Keratinocyte (primary cell): Measurements from ENCODE around the gene NLK. TPM values are rescaled to one million over a fixed set of nuclear protein-coding genes. Genes with fewer than 3 reads are reported as not detected.

Source experiments
- DNase-seq: peaks from one replicate; pipeline ENCODE4 v3.0.0-alpha.2; 2011; ENCODE audit warnings: low read depth, missing footprints, low spot score
- FAIRE-seq: peaks from 2 replicates; lab custom pipeline; 2011; peaks lifted over from hg19 to GRCh38; lab: Jason Lieb, UNC
- H2AFZ ChIP-seq: 2 replicates; pipeline ENCODE4 v1.6.0; 2012; ENCODE audit warnings: low read length, control low read depth, inconsistent platforms; ENCODE audit not compliant: control insufficient read depth
- H3K27ac ChIP-seq: 2 replicates; pipeline ENCODE4 v1.5.1; 2011; ENCODE audit warnings: low read length; ENCODE audit not compliant: control insufficient read depth, insufficient read depth
- H3K27me3 ChIP-seq: 3 replicates; pipeline ENCODE4 v1.6.0; 2011; ENCODE audit warnings: low read length; ENCODE audit not compliant: control insufficient read depth, insufficient read depth; ENCODE audit errors: extremely low read depth
- H3K36me3 ChIP-seq, 2 experiments: 2 replicates in 1 of 2; 3 replicates in 1 of 2; pipeline ENCODE4 v1.5.1; 2011; ENCODE audit warnings: low read length in 2 of 2, mild to moderate bottlenecking in 1 of 2; ENCODE audit not compliant: control insufficient read depth in 2 of 2, insufficient read depth in 2 of 2; ENCODE audit errors: extremely low read depth in 1 of 2
- H3K4me1 ChIP-seq: 3 replicates; pipeline ENCODE4 v1.5.1; 2011; ENCODE audit warnings: low read length; ENCODE audit not compliant: control insufficient read depth, insufficient read depth; ENCODE audit errors: extremely low read depth
- H3K4me2 ChIP-seq: 3 replicates; pipeline ENCODE4 v1.6.0; 2011; ENCODE audit warnings: low read depth, low read length; ENCODE audit not compliant: control insufficient read depth, insufficient read depth; ENCODE audit errors: extremely low read depth
- H3K4me3 ChIP-seq, 3 experiments: fragments of 200-600 bp in 1 of 3; sonication (generic) in 1 of 3; 2 replicates in 2 of 3; 3 replicates in 1 of 3; pipeline ENCODE4 v1.5.1; 2011 to 2016; ENCODE audit warnings: low read length in 3 of 3, mild to moderate bottlenecking in 3 of 3, control low read depth in 2 of 3, inconsistent platforms in 1 of 3, low read depth in 1 of 3, mixed read lengths in 1 of 3, mixed run types in 1 of 3, moderate library complexity in 1 of 3; ENCODE audit not compliant: control insufficient read depth in 2 of 3, insufficient read depth in 2 of 3; ENCODE audit errors: extremely low read depth in 1 of 3
- H3K79me2 ChIP-seq: 2 replicates; pipeline ENCODE4 v1.6.0; 2012; ENCODE audit warnings: low read length; ENCODE audit not compliant: control insufficient read depth, insufficient read depth
- H3K9ac ChIP-seq: 3 replicates; pipeline ENCODE4 v1.6.0; 2011; ENCODE audit warnings: low read length; ENCODE audit not compliant: control insufficient read depth, insufficient read depth; ENCODE audit errors: extremely low read depth
- H3K9me1 ChIP-seq: 3 replicates; pipeline ENCODE4 v1.6.0; 2011; ENCODE audit warnings: low read length; ENCODE audit not compliant: control insufficient read depth, insufficient read depth; ENCODE audit errors: extremely low read depth
- H3K9me3 ChIP-seq: 2 replicates; pipeline ENCODE4 v1.5.1; 2012; ENCODE audit warnings: low read depth, low read length; ENCODE audit not compliant: control insufficient read depth
- H4K20me1 ChIP-seq: 3 replicates; pipeline ENCODE4 v1.6.0; 2011; ENCODE audit warnings: low read length; ENCODE audit not compliant: control insufficient read depth, insufficient read depth; ENCODE audit errors: extremely low read depth
- CTCF ChIP-seq, 3 experiments: IDR thresholded peaks in 1 of 3; conservative IDR thresholded peaks in 1 of 3; optimal IDR thresholded peaks in 1 of 3; 2 replicates in 2 of 3; 3 replicates in 1 of 3; pipeline versions ENCODE3 to v1.5.1; 2011; ENCODE audit warnings: low read length in 3 of 3, mild to moderate bottlenecking in 3 of 3, moderate library complexity in 2 of 3, control low read depth in 1 of 3, inconsistent platforms in 1 of 3; ENCODE audit not compliant: insufficient read depth in 2 of 3; ENCODE audit errors: extremely low read depth in 1 of 3
- EZH2 ChIP-seq: IDR thresholded peaks from one replicate; pipeline ENCODE4 v1.6.1; 2012; ENCODE audit warnings: inconsistent platforms, mild to moderate bottlenecking, low read length, moderate library complexity
- dilution Hi-C: fragments of 300-500 bp; cut with MboI; formaldehyde crosslinking; loops from one replicate; pipeline ENCODE4 v1.7.0; 2020; ENCODE audit warnings: low sequenced_read_pairs; ENCODE audit not compliant: extremely low pct_ligation_motif_present
- polyA plus RNA-seq, 5 experiments: library from polyadenylated mRNA; depleted of rRNA in 3 of 5; stranded (reverse) in 3 of 5; stranded (forward) in 1 of 5; unstranded in 1 of 5; fragments of >200 nt; gene quantifications; 1 replicate in 1 of 5; 2 replicates in 3 of 5; 3 replicates in 1 of 5; pipeline versions ENCODE4 v1.2.1 to v1.2.3, GENCODE V29; 2011 to 2012; ENCODE audit warnings: missing spikeins in 2 of 5, low read depth in 1 of 5, low replicate concordance in 1 of 5

Gene NLK
- polyA plus RNA-seq, 1 donor (not counting 4 experiments of a cell fraction or from before 2014, with no cell fraction given), result 20.9 TPM

GRCh38 chr17:28055546-28056275 lies 13.2 kb downstream of the NLK start:
- no peaks in the 10 kb centered on the region for H3K9me3 ChIP-seq
- no peak overlapping the region for H3K4me2 ChIP-seq
- H3K27ac ChIP-seq, result no peak overlapping the region
- no peaks in the 10 kb centered on the region for H3K4me1 ChIP-seq
- dilution Hi-C loops, result no loop called here
- TF ChIP-seq CTCF (optimal IDR thresholded peaks at IDR 0.05 in 1 of 3, IDR thresholded peaks at IDR 0.05 in 1 of 3, conservative IDR thresholded peaks at IDR 0.05 in 1 of 3; ENCODE audit: extremely low read depth in 1 of 3, insufficient read depth in 2 of 3, low read length in 3 of 3), result no peak
- TF ChIP-seq EZH2, result no peak
- no peak overlapping the region for H3K9ac ChIP-seq
- H3K27me3 ChIP-seq, result no peaks in the 10 kb centered on the region
- no peaks in the 10 kb centered on the region for H3K9me1 ChIP-seq
- peaks cover 6% of the 10 kb centered on the region for H4K20me1 ChIP-seq
- DNase-seq (no peak), FAIRE-seq (no peak)
- H3K36me3 ChIP-seq, result no peaks in the 10 kb centered on the region
- H2AFZ ChIP-seq, result no peak overlapping the region
- peaks cover 70% of the 10 kb centered on the region for H3K79me2 ChIP-seq
- H3K4me3 ChIP-seq, result no peak overlapping the region

DNA sequence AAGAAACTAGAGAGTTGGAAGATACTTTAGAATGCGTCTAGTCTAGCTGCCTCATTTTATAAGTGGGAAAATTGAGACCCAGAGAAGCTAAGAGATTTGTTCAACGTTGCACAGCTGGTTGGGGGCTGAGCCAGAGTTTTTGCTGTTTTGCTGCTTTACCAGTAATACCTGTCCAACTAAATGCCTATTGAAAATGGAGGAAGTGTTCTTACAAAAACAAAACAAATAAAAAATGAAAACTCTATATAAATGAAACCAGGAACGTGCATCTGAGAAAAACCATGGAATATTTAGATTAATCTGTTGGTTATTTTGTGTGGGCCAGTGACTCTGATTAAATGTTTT lies 13.8 kb downstream of the NLK start:
- Histone ChIP-seq H4K20me1 (peaks cover 6% of the 10 kb centered on the region), H3K79me2 (peaks cover 72% of the 10 kb centered on the region), H3K9me1 (no peaks in the 10 kb centered on the region), H3K4me1 (no peaks in the 10 kb centered on the region), H3K9me3 (no peaks in the 10 kb centered on the region), H3K9ac (no peak overlapping the region), H3K4me3 (no peak overlapping the region), H2AFZ (no peak overlapping the region), H3K27me3 (no peaks in the 10 kb centered on the region), H3K36me3 (no peaks in the 10 kb centered on the region), H3K27ac (no peak overlapping the region), H3K4me2 (no peak overlapping the region)
- DNase-seq, result no peak
- TF ChIP-seq EZH2 (no peak), CTCF (optimal IDR thresholded peaks at IDR 0.05 in 1 of 3, IDR thresholded peaks at IDR 0.05 in 1 of 3, conservative IDR thresholded peaks at IDR 0.05 in 1 of 3; ENCODE audit: extremely low read depth in 1 of 3, insufficient read depth in 2 of 3, low read length in 3 of 3) (no peak)
- dilution Hi-C loops, result no loop called here
- FAIRE-seq, result no peak
